ENCODE results near the gene PEX12.
"Not testable (repeated sequence)": the region's sequence is repeated elsewhere in the genome, so short reads cannot be mapped to it uniquely, and the experiment has no call there.

PEX12 gene

DNA sequence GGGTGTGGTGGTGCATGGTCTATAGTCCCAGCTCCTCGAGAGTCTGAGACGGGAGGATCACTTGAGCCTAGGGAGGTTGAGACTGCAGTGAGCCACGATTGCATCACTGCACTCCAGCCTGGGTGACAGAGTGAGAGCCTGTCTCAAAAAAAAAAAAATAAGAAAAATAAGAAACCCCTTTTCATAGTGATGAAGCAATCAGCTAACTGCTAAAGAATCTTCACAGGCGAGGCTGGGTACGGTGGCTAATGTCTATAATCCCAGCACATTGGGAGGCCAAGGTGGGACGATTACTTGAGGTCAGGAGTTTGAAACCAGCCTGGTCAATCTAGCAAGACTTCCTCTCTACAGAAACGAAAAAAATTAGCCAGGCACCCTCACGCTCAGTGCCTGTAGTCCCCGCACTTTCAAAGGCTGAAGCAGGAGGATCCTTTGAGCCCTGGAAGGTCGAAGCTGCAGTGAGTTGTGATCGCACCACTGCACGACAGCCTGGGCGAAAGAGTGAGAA lies 41.7 kb downstream of the PEX12 start:
- DNase-seq (ENCODE audit: low spot score) = peak; percentile 35

DNA sequence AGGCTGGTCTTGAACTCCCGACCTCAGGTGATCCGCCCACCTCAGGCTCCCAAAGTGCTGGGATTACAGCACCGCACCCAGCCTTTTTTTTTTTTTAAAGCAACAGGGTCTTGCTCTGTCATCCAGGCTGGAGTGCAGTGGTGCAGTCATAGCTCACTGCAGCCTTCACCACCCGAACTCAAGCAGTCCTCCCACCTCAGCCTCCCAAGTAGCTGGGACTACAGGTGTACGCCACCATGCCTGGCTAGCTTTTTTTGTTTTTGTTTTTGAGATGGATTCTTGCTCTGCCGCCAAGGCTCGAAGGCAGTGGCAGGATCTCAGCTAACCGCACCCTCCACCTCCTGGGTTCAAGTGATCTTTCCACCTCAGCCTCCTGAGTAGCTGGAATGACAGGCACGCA lies 43.0 kb downstream of the PEX12 start:
- not testable (repeated sequence) for DNase-seq (ENCODE audit: low spot score)

- no peak for DNase-seq (ENCODE audit: low spot score)
These were observed 43.7 kb downstream of the PEX12 start for GRCh38 chr17:35534576-35535093.

DNA sequence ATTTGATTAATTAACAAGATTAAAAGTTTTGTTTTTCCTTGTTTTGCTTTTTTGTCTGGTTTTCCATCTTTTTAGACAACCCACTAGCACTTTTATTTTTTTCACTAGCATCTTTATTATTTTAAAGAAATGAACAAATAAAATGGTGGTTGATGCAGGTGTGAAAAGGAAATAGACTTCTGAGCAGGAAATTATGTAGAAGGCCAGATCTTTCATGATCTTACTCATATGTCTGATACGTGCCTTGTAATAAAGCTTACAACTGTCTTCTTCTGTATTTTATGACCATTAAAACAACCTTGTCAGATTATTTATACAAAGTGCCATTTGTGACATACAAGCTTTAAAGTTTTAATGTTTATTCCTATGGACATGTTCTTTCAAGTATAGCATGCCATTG lies 47.2 kb downstream of the PEX12 start:
- no peak for DNase-seq (ENCODE audit: low spot score)

DNA sequence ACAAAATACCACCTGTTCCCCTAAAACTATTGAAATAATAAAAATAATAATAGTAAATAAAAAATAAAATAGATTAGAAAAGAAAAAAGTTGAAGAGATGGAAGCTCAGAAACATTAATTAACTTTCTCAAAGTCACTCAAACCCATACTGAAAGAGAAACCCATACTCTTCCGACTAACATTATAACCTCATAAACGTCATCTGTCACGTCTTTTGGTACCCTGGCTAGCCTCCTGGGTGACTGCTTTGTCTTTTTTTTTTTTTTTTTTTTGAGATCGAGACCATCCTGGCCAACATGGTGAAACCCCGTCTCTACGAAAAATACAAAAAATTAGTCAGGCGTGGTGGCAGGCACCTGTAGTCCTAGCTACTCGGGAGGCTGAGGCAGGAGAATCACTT lies 48.5 kb downstream of the PEX12 start:
- DNase-seq (ENCODE audit: low spot score) = no peak

DNA sequence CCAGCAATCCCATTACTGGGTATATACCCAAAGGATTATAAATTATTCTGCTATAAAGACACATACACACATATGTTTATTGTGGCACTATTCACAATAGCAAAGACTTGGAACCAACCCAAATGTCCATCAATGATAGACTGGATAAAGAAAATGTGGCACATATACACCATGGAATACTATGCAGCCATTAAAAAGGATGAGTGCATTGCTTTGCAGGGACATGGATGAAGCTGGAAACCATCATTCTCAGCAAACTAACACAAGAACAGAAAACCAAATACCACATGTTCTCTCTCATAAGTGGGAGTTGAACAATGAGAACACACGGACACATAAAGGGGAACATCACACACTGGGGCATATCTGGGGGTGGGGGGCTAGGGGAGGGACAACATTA lies 49.0 kb downstream of the PEX12 start:
- DNase-seq (ENCODE audit: low spot score) = not testable (repeated sequence)

Measured in CD4-positive, alpha-beta T cell treated with Interleukin-6 at 100 ng/mL for 8 hours (primary cell).